GM23338 (cell line): ENCODE data around the gene SMIM41. TPM values are rescaled to one million over a fixed set of nuclear protein-coding genes. Genes with fewer than 3 reads are reported as not detected.

Experiments
- ATAC-seq: fragments of 200-7000 bp; cut with Tn5 transposase; 3 replicates; pipeline ENCODE4 v1.9.1; 2020
- DNase-seq: peaks from one replicate; pipeline ENCODE4 v3.0.0-alpha.2; 2015; ENCODE audit warnings: low spot score
- H2AFZ ChIP-seq: fragments of 200-600 bp; sonication (generic); 2 replicates; pipeline ENCODE4 v1.8.0; 2016; ENCODE audit warnings: antibody characterized with exemption, mild to moderate bottlenecking, moderate library complexity
- H3F3A ChIP-seq: fragments of 200-600 bp; sonication (generic); replicated peaks from 2 replicates; pipeline ENCODE4 v1.8.0; 2017; ENCODE audit warnings: antibody characterized with exemption, mixed run types, low read depth
- H3K27ac ChIP-seq: fragments of 200-600 bp; sonication (generic); 2 replicates; pipeline ENCODE4 v1.6.1; 2016; ENCODE audit warnings: low read depth
- H3K27me3 ChIP-seq: fragments of 200-600 bp; sonication (generic); 2 replicates; pipeline ENCODE4 v1.8.0; 2016; ENCODE audit warnings: mild to moderate bottlenecking, mixed run types, moderate library complexity; ENCODE audit not compliant: insufficient read depth
- H3K36me3 ChIP-seq: fragments of 200-600 bp; sonication (generic); 2 replicates; pipeline ENCODE4 v1.8.0; 2016; ENCODE audit warnings: mild to moderate bottlenecking; ENCODE audit not compliant: insufficient read depth
- H3K4me1 ChIP-seq: fragments of 200-600 bp; sonication (generic); 2 replicates; pipeline ENCODE4 v1.8.0; 2016; ENCODE audit warnings: mild to moderate bottlenecking, moderate library complexity; ENCODE audit not compliant: insufficient read depth
- H3K4me2 ChIP-seq: fragments of 200-600 bp; sonication (generic); 2 replicates; pipeline ENCODE4 v1.7.1; 2017; ENCODE audit warnings: mixed run types
- H3K4me3 ChIP-seq: fragments of 200-600 bp; sonication (generic); 2 replicates; pipeline ENCODE4 v1.6.1; 2016; ENCODE audit warnings: mixed run types
- H3K79me2 ChIP-seq: fragments of 200-600 bp; sonication (generic); replicated peaks from 2 replicates; pipeline ENCODE4 v1.8.0; 2017; ENCODE audit warnings: mild to moderate bottlenecking; ENCODE audit not compliant: insufficient read depth
- H3K9me2 ChIP-seq: fragments of 200-600 bp; sonication (generic); 2 replicates; pipeline ENCODE4 v1.8.0; 2017; ENCODE audit not compliant: insufficient read depth
- H4K20me1 ChIP-seq: fragments of 200-600 bp; sonication (generic); replicated peaks from 2 replicates; pipeline ENCODE4 v1.8.0; 2017; ENCODE audit warnings: mild to moderate bottlenecking; ENCODE audit not compliant: insufficient read depth
- H3K27ac Mint-ChIP-seq: 2 replicates; pipeline ENCODE4 v1.8.0; 2020; ENCODE audit warnings: inconsistent platforms, mild to moderate bottlenecking, moderate library complexity, mixed read lengths
- H3K27me3 Mint-ChIP-seq: 3 replicates; pipeline ENCODE4 v1.8.0; 2022; ENCODE audit warnings: low read depth, mild to moderate bottlenecking, moderate library complexity, mixed read lengths, inconsistent platforms; ENCODE audit not compliant: insufficient read depth, poor library complexity
- H3K36me3 Mint-ChIP-seq: 3 replicates; pipeline ENCODE4 v1.8.0; 2021; ENCODE audit warnings: low read depth, mild to moderate bottlenecking, inconsistent platforms, moderate library complexity, mixed read lengths
- H3K4me1 Mint-ChIP-seq: 3 replicates; pipeline ENCODE4 v1.8.0; 2020; ENCODE audit warnings: mild to moderate bottlenecking, inconsistent platforms, mixed read lengths
- H3K4me3 Mint-ChIP-seq: 3 replicates; pipeline ENCODE4 v1.8.0; 2021; ENCODE audit warnings: moderate library complexity, mild to moderate bottlenecking, inconsistent platforms, mixed read lengths
- H3K9me3 Mint-ChIP-seq: 3 replicates; pipeline ENCODE4 v1.8.0; 2020; ENCODE audit warnings: moderate library complexity, mild to moderate bottlenecking, inconsistent platforms, mixed read lengths
- CTCF ChIP-seq, 2 experiments: fragments of 200-600 bp in 1 of 2; sonication (generic) in 1 of 2; conservative IDR thresholded peaks; 2 replicates each; pipeline versions ENCODE4 v1.5.1 to v1.6.1; 2016 to 2017; ENCODE audit warnings: antibody characterized with exemption in 2 of 2, low read depth in 2 of 2, mild to moderate bottlenecking in 2 of 2, moderate library complexity in 1 of 2
- ETS1 ChIP-seq: IDR thresholded peaks from 2 replicates; pipeline ENCODE4 v1.6.1; 2016; ENCODE audit warnings: antibody characterized with exemption
- JUNB ChIP-seq: IDR thresholded peaks from one replicate; pipeline ENCODE4 v1.6.1; 2016; ENCODE audit warnings: antibody characterized with exemption; ENCODE audit not compliant: unreplicated experiment
- STAT1 ChIP-seq: IDR thresholded peaks from one replicate; pipeline ENCODE4 v1.6.1; 2016; ENCODE audit warnings: antibody characterized with exemption; ENCODE audit not compliant: unreplicated experiment
- ZNF114 ChIP-seq: fragments of 250-450 bp; sonication (Bioruptor Pico); IDR thresholded peaks from 2 replicates; pipeline ENCODE4 v1.5.0; 2020; ENCODE audit warnings: mild to moderate bottlenecking, moderate library complexity
- ZNF331 ChIP-seq: fragments of 250-450 bp; sonication (Bioruptor Pico); IDR thresholded peaks from 2 replicates; pipeline ENCODE4 v1.5.0; 2020; ENCODE audit warnings: low read depth, mild to moderate bottlenecking, moderate library complexity
- ZNF462 ChIP-seq: fragments of 250-450 bp; sonication (Bioruptor Pico); IDR thresholded peaks from 2 replicates; pipeline ENCODE4 v1.5.0; 2020; ENCODE audit warnings: mild to moderate bottlenecking, moderate library complexity
- polyA plus RNA-seq: library from polyadenylated mRNA; unstranded; fragments of >200 nt; fragmentation: Nextera tagmentation; extraction: Ambion mirVana; gene quantifications from 2 replicates; pipeline ENCODE4 v1.2.1, GENCODE V29; 2016
- total RNA-seq: library from RNA; depleted of rRNA; stranded (reverse); fragments of >200 nt; shearing (Covaris generic); gene quantifications from 2 replicates; pipeline ENCODE4 v1.2.3, GENCODE V29; 2014

SMIM41 gene
- total and polyA plus RNA-seq, 2 experiments from 2014 or later: 0.66 TPM

- TF ChIP-seq ZNF462 (no peak), ZNF331 (CRISPR knock-in tag) (no peak), CTCF (conservative IDR thresholded peaks at IDR 0.05; ENCODE audit: low read depth in 2 of 2) (no peak), ETS1 (no peak)
These were observed 35.1 kb upstream of the SMIM41 start (continued) for GRCh38 chr12:52044292-52044983.

- TF ChIP-seq JUNB: no peak
- no peak for TF ChIP-seq STAT1
- TF ChIP-seq ZNF114 (CRISPR knock-in tag): no peak
- Mint-ChIP-seq H3K4me1 (peaks cover 25% of the 10 kb centered on the region), H3K4me3 (no peak overlapping the region), H3K27me3 (peaks cover 29% of the 10 kb centered on the region), H3K36me3 (peaks cover 11% of the 10 kb centered on the region; the same call in 2 of the 3 replicates), H3K9me3 (no peaks in the 10 kb centered on the region; the same call in 2 of the 3 replicates), H3K27ac (no peak overlapping the region)
- DNase-seq (no peak), ATAC-seq (no peak)
- no peak overlapping the region for H2AFZ ChIP-seq
- H3K4me2 ChIP-seq: no peak overlapping the region
- peaks cover 32% of the 10 kb centered on the region for H3K27me3 ChIP-seq
- H3K4me3 ChIP-seq: no peak overlapping the region
- no peak overlapping the region for H3K27ac ChIP-seq
- peaks cover 2% of the 10 kb centered on the region; the same call in 1 of the 2 replicates for H3F3A ChIP-seq
- H3K4me1 ChIP-seq: peaks cover 9% of the 10 kb centered on the region; the same call in 1 of the 2 replicates
- no peaks in the 10 kb centered on the region for H3K9me2 ChIP-seq
- no peaks in the 10 kb centered on the region for H3K36me3 ChIP-seq
- peaks cover 13% of the 10 kb centered on the region for H4K20me1 ChIP-seq
- H3K79me2 ChIP-seq: no peaks in the 10 kb centered on the region
These were observed 33.7 kb upstream of the SMIM41 start for GRCh38 chr12:52045794-52046199.
